GM19397 (cell line): ENCODE data around the gene FAM20B.

Experiments used
- ATAC-seq: cut with Tn5 transposase; IDR thresholded peaks from one replicate; pipeline ENCODE4 v1.9.1; 2021; ENCODE audit warnings: mild to moderate bottlenecking, moderate library complexity; ENCODE audit not compliant: unreplicated experiment

FAM20B gene

GRCh38 chr1:179089827-179090482 lies 64.3 kb downstream of the FAM20B start:
- no peak for ATAC-seq

- ATAC-seq: no peak
Observed at GRCh38 chr1:179090522-179090921, 64.8 kb downstream of the FAM20B start.

- ATAC-seq: no peak
Observed at GRCh38 chr1:179090923-179091322, 65.2 kb downstream of the FAM20B start.

- no peak for ATAC-seq
Observed at GRCh38 chr1:179091691-179092165, 66.0 kb downstream of the FAM20B start.

- ATAC-seq: no peak
Observed at GRCh38 chr1:179092896-179093461, 67.3 kb downstream of the FAM20B start.

GRCh38 chr1:179094818-179095217 lies 69.1 kb downstream of the FAM20B start:
- no peak for ATAC-seq

- ATAC-seq: no peak
Observed at GRCh38 chr1:179095377-179095776, 69.7 kb downstream of the FAM20B start.

GRCh38 chr1:179095924-179096323 lies 70.2 kb downstream of the FAM20B start:
- no peak for ATAC-seq

- ATAC-seq: no peak
Observed at GRCh38 chr1:179099891-179100290, 74.2 kb downstream of the FAM20B start.

- ATAC-seq: no peak
Observed at GRCh38 chr1:179101566-179101965, 75.9 kb downstream of the FAM20B start.

GRCh38 chr1:179103999-179104398 lies 78.3 kb downstream of the FAM20B start:
- ATAC-seq: no peak

GRCh38 chr1:179104611-179105250 lies 79.0 kb downstream of the FAM20B start:
- ATAC-seq: no peak

- no peak for ATAC-seq
Observed at GRCh38 chr1:179105393-179105792, 79.7 kb downstream of the FAM20B start.

GRCh38 chr1:179107706-179108629 lies 82.3 kb downstream of the FAM20B start:
- no peak for ATAC-seq

GRCh38 chr1:179108644-179109043 lies 83.0 kb downstream of the FAM20B start:
- no peak for ATAC-seq

- no peak for ATAC-seq
Observed at GRCh38 chr1:179115181-179115580, 89.5 kb downstream of the FAM20B start.

- no peak for ATAC-seq
Observed at GRCh38 chr1:179119513-179119912, 93.8 kb downstream of the FAM20B start.

GRCh38 chr1:179120736-179121135 lies 95.0 kb downstream of the FAM20B start:
- ATAC-seq: no peak

- no peak for ATAC-seq
Observed at GRCh38 chr1:179121159-179121938, 95.7 kb downstream of the FAM20B start.

GRCh38 chr1:179124873-179125272 lies 99.2 kb downstream of the FAM20B start:
- ATAC-seq: no peak
